Upper lobe of left lung (tissue), 4 donors: ENCODE data around the gene WARS2.

Experiments
- CTCF ChIP-seq, 6 experiments: fragments of 450-650 bp in 4 of 6; fragments of 200-600 bp in 2 of 6; sonication (generic) in 2 of 6; IDR thresholded peaks; one replicate each; pipeline ENCODE4 v1.5.1; 2016 to 2019; ENCODE audit warnings: antibody characterized with exemption in 6 of 6
- EP300 ChIP-seq, 4 donors: sonication (generic); formaldehyde crosslinking; IDR thresholded peaks; one replicate each; pipeline ENCODE4 v1.5.1; 2017; ENCODE audit warnings: antibody characterized with exemption in 4 of 4, control low read depth in 2 of 4

GRCh38 chr1:119068427-119068826 lies 72.0 kb downstream of the WARS2 start:
- TF ChIP-seq CTCF (IDR thresholded peaks at IDR 0.05) (no peak), EP300 (IDR thresholded peaks at IDR 0.05) (no peak)
